Activated B cell treated with CpG ODN at 0.5 μM for 24 hours (primary cell): Measurements from ENCODE around the gene WBP2. TPM values are rescaled to one million over a fixed set of nuclear protein-coding genes. Genes with fewer than 3 reads are reported as not detected.
A peak's percentile ranks its signal among the peaks of the same experiment; 100 is the strongest.

Experiments used
- ATAC-seq: fragments of 200-7000 bp; cut with Tn5 transposase; one replicate; pipeline ENCODE4 v1.10.0; 2021; ENCODE audit warnings: low read depth, mild to moderate bottlenecking, moderate library complexity
- CTCF ChIA-PET: fragments of 350-600 bp; sonication (Branson Sonifier 250); formaldehyde crosslinking; loops from one replicate; lab custom pipeline; 2021; ENCODE audit warnings: antibody characterized with exemption; lab: Charles Lee
- POLR2A ChIA-PET: fragments of 350-600 bp; sonication (Branson Sonifier 250); formaldehyde crosslinking; loops from one replicate; lab custom pipeline; 2021; ENCODE audit warnings: antibody characterized with exemption; lab: Charles Lee
- DNase-seq: peaks from one replicate; pipeline ENCODE4 v3.0.0; 2022
- H3K27ac Mint-ChIP-seq: one replicate; pipeline ENCODE4 v1.8.0; 2020; ENCODE audit warnings: mixed read lengths
- H3K27me3 Mint-ChIP-seq: one replicate; pipeline ENCODE4 v1.8.0; 2021; ENCODE audit warnings: mixed read lengths
- H3K36me3 Mint-ChIP-seq: one replicate; pipeline ENCODE4 v1.8.0; 2021; ENCODE audit warnings: low read depth, mixed read lengths
- H3K4me1 Mint-ChIP-seq: one replicate; pipeline ENCODE4 v1.8.0; 2021; ENCODE audit warnings: mixed read lengths
- H3K4me3 Mint-ChIP-seq: one replicate; pipeline ENCODE4 v1.8.0; 2020; ENCODE audit warnings: mild to moderate bottlenecking, mixed read lengths
- H3K9me3 Mint-ChIP-seq: one replicate; pipeline ENCODE4 v1.8.0; 2020; ENCODE audit warnings: mixed read lengths
- intact Hi-C: fragments of 100-400 bp; cut with micrococcal nuclease; formaldehyde crosslinking; loops from one replicate; pipeline ENCODE4 v1.15.1; 2024
- total RNA-seq: library from RNA; stranded (reverse); gene quantifications from 2 replicates; pipeline ENCODE4 v1.2.3, GENCODE V29; 2022
- TF ChIP-seq, protein P1 (sequence below): fragments of 200-600 bp; IDR thresholded peaks from one replicate; pipeline ENCODE4 v1.8.0; 2022; ENCODE audit warnings: antibody characterized with exemption, mild to moderate bottlenecking

The WBP2 gene
- total RNA-seq, 1 donor from 2014 or later = 66.0 TPM

DNA sequence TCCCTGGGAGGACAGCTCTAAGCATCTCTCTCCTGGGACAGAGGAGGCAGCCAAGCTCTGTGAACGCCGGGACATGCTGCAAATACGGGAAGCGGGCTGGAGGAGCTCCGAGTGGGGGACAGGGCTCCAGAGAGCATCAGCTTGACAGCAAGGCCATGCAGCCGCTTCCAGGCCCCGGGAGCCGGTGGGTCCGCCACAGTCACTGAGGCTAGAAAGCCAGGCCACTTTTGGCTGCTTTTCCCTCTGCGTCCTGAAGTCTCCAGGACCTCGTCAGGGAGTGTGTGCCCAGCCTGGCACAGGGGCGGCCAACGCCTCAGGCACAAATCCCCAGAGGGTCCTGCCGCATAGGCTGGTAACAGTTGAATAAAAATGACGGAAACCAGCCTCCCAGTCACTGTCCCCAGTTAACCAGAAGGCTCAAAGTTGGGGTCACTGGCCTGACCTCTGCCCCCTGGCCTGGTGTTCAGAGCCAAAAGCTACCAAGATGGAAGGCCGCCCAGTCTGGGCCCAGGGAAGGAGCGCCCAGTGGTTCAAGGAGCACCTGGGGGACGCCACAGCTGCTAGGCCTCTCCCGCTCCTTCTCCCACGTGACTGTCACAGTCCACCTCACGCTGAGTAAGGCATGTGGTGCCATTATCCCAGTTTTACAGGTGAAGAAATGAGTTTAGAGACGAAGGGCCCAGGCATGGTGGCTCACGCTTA, 44.8 kb upstream of the WBP2 start:
- Mint-ChIP-seq H3K36me3 (peaks cover 40% of the 10 kb centered on the region), H3K4me1 (peaks cover 22% of the 10 kb centered on the region), H3K9me3 (no peaks in the 10 kb centered on the region), H3K4me3 (no peak overlapping the region), H3K27ac (no peak overlapping the region), H3K27me3 (no peaks in the 10 kb centered on the region)
- DNase-seq = no peak
- TF ChIP-seq, protein P1, sequence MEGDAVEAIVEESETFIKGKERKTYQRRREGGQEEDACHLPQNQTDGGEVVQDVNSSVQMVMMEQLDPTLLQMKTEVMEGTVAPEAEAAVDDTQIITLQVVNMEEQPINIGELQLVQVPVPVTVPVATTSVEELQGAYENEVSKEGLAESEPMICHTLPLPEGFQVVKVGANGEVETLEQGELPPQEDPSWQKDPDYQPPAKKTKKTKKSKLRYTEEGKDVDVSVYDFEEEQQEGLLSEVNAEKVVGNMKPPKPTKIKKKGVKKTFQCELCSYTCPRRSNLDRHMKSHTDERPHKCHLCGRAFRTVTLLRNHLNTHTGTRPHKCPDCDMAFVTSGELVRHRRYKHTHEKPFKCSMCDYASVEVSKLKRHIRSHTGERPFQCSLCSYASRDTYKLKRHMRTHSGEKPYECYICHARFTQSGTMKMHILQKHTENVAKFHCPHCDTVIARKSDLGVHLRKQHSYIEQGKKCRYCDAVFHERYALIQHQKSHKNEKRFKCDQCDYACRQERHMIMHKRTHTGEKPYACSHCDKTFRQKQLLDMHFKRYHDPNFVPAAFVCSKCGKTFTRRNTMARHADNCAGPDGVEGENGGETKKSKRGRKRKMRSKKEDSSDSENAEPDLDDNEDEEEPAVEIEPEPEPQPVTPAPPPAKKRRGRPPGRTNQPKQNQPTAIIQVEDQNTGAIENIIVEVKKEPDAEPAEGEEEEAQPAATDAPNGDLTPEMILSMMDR = no peak
- intact Hi-C loops = loop anchor here (10.0 kb wide), 1 partner anchor 375 kb away; no protein-coding TSS in a partner anchor
- POLR2A ChIA-PET = interaction anchor here (0.7 kb wide), 2 partner anchors 45 to 120 kb away, joined by 3 read pairs; partner anchors contain the start of gene WBP2
- CTCF ChIA-PET = interaction anchor here (1.5 kb wide), 1 partner anchor 23 kb away, joined by 3 read pairs; no protein-coding TSS in a partner anchor
- no peak for ATAC-seq

DNA sequence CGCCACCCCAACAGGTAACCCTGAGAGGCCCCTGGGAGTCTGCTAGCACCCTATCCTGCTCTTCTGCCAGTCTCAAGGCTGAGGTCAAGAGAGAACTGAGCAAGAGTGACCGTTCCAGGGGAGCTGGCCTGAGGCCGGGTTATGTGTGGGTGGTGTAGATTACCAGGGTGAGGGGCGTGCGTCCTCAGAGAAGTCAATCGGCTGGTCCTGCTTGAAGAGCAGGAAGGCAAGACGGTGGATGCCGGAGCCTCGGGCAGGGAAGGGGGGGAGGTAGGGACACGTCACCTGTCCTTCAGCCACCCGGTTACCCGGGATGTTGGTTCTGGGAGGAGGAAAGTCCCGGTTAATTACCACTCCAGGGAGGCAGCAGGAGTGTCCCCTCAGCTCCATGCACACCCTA, 44.2 kb upstream of the WBP2 start:
- H3K27ac Mint-ChIP-seq = no peak overlapping the region
- H3K4me1 Mint-ChIP-seq = peaks cover 23% of the 10 kb centered on the region
- CTCF ChIA-PET = no interaction called here
- POLR2A ChIA-PET = no interaction called here
- H3K27me3 Mint-ChIP-seq = no peaks in the 10 kb centered on the region
- intact Hi-C loops = no loop called here
- peaks cover 40% of the 10 kb centered on the region for H3K36me3 Mint-ChIP-seq
- TF ChIP-seq, protein P1 = no peak
- no peak overlapping the region for H3K4me3 Mint-ChIP-seq
- ATAC-seq = no peak
- DNase-seq = no peak
- H3K9me3 Mint-ChIP-seq = no peaks in the 10 kb centered on the region

DNA sequence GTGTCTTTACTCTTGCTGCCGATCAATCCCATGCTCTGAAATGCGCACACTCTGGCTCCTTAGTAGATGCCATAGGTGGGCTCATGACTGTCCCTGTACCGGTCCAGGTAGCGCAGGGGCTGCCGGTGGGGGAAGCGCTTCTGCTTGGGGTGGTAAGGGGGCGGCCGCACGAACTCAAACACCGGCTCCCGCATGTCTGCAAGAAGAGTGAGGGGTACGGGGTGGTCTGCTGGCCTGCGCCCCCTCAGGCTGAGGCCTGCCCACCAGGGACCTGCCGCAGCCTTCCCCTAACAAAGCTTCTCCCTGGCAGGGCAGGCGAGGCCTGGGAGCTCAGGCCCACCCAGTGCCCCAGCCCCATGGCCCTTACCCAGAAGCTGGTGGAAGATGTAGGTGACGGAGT, 43.7 kb upstream of the WBP2 start:
- Mint-ChIP-seq H3K36me3 (peaks cover 40% of the 10 kb centered on the region), H3K27ac (no peak overlapping the region), H3K27me3 (no peaks in the 10 kb centered on the region), H3K4me3 (no peak overlapping the region), H3K9me3 (no peaks in the 10 kb centered on the region), H3K4me1 (peaks cover 26% of the 10 kb centered on the region)
- ChIA-PET CTCF (no interaction called here), POLR2A (interaction anchor here (0.7 to 1.3 kb wide), 2 partner anchors 21 to 40 kb away, joined by 4 read pairs; no protein-coding TSS in a partner anchor)
- TF ChIP-seq, protein P1 = no peak
- ATAC-seq (no peak), DNase-seq (no peak)
- intact Hi-C loops = no loop called here

DNA sequence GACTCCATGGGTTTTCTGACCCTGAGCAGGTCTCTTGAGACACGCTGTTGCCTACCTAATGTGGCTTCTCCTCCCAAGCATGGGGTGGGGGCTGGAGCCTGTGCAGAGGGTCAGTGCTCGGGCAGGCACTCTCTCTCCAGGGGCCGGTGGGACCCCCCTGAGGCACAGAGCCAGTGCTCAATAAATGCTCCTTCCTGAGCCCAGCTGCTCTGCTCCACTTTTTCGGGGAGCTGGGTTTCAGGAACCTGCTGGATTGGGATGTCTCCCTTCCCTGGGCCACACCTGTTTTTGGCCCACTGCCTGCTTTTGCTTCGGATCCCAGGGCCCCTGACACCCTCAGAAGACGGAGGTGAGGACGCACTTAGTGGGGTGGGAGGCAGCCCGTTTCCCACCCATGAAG, 42.9 kb upstream of the WBP2 start:
- ChIA-PET CTCF (interaction anchor here (1.0 kb wide), 1 partner anchor 42 kb away, joined by 4 read pairs; no protein-coding TSS in a partner anchor), POLR2A (interaction anchor here (0.6 to 3.7 kb wide), 6 partner anchors 11 to 118 kb away, joined by 3 to 53 read pairs (median 4); partner anchors contain the start of gene WBP2)
- intact Hi-C loops = no loop called here
- ATAC-seq (no peak), DNase-seq (no peak)
- peaks cover 40% of the 10 kb centered on the region for H3K36me3 Mint-ChIP-seq
- peak overlapping the region; percentile 28 for H3K4me3 Mint-ChIP-seq
- H3K4me1 Mint-ChIP-seq = peaks cover 27% of the 10 kb centered on the region
- H3K27me3 Mint-ChIP-seq = no peaks in the 10 kb centered on the region
- no peak overlapping the region for H3K27ac Mint-ChIP-seq
- TF ChIP-seq, protein P1 = no peak
- H3K9me3 Mint-ChIP-seq = no peaks in the 10 kb centered on the region
